Left colon (tissue), 2 donors: ENCODE results near the gene CNDP1. TPM values are rescaled to one million over a fixed set of nuclear protein-coding genes. Genes with fewer than 3 reads are reported as not detected.
"Not testable (repeated sequence)": the region's sequence is repeated elsewhere in the genome, so short reads cannot be mapped to it uniquely, and the experiment has no call there.

Source experiments
- ATAC-seq: fragments of 200-7000 bp; cut with Tn5 transposase; one replicate; pipeline ENCODE4 v1.9.1; 2020; ENCODE audit warnings: mild to moderate bottlenecking, moderate library complexity
- DNase-seq, 2 donors: peaks; one replicate each; pipeline ENCODE4 v3.0.0-alpha.2; 2020
- intact Hi-C, 2 donors: fragments of 100-400 bp; cut with DNase I in 1 of 2; cut with micrococcal nuclease in 1 of 2; formaldehyde crosslinking; loops; one replicate each; pipeline versions ENCODE4 v1.11.2 to v1.14.0; 2022; cut with DNase I, micrococcal nuclease
- total RNA-seq, 2 donors: library from RNA; stranded (reverse); fragmentation: NEBNext Ultra II Directional; extraction: Animal tissue kit (Norgen Biotek cat#: 25700); gene quantifications; one replicate each; pipeline ENCODE4 v1.2.1, GENCODE V29; 2021
- donor health status: DM: no; HTN: no; CAD: no.
- donor health status: DM: yes; HTN: yes; CAD: no.

Gene CNDP1
- total RNA-seq, 2 donors from 2014 or later, result not detected

- ATAC-seq, result no peak
- no peak for DNase-seq
- intact Hi-C loops, result no loop called here
Measured at GRCh38 chr18:74562131-74562730, 27.9 kb downstream of the CNDP1 start.

DNA sequence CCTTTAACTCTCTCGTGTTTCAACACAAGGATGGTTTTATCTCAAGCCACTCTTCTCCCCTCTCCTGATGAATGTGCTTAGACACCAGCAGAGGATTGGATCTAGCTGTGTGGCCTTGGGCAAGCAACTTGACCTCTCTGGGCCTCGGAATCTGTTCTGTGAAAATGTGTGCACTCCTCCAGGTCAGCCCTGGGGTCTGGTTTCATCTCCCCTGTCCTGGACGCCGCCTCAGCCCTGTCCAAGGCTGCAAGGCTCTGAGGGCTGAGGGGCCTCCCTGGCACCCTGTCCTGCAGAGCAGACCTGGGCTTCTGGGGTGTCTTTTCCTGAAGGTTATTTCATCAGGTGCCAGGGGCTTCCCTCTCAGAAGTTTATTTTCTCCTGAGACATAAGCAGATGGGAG lies 28.5 kb downstream of the CNDP1 start:
- DNase-seq, result no peak
- ATAC-seq, result no peak
- intact Hi-C loops, result no loop called here

GRCh38 chr18:74563999-74564398 lies 29.7 kb downstream of the CNDP1 start:
- peak; percentile 51 for ATAC-seq
- intact Hi-C loops, result no loop called here
- DNase-seq, result no peak

GRCh38 chr18:74565164-74565563 lies 30.9 kb downstream of the CNDP1 start:
- intact Hi-C loops, DNase-seq: not testable (repeated sequence)
- ATAC-seq, result peak; percentile 47

- intact Hi-C loops, DNase-seq, ATAC-seq: not testable (repeated sequence)
Measured at GRCh38 chr18:74565993-74566392, 31.7 kb downstream of the CNDP1 start.

DNA sequence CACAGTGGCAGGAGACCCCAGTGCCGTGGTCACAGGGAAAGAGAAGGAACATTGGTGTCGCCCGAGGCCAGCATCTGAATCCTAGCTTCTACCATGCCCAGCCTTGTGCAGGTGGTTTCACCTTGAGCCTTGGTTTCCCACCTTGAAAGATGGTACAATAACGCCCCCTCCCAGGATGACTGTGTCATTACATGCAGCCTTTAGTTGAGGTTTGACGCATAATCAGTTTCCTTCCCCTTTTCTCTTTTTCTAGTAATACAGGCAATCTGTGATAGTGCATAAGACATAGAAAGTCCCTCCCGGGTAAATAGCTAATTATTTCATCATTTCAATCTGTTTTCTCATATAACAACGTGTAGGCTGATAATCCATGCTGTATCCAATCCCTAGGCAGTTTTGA lies 33.5 kb downstream of the CNDP1 start:
- DNase-seq, result no peak
- ATAC-seq, result no peak
- intact Hi-C loops, result no loop called here

- ATAC-seq (no peak), DNase-seq (no peak)
- intact Hi-C loops, result no loop called here
Measured at GRCh38 chr18:74569401-74569800, 35.1 kb downstream of the CNDP1 start.

- DNase-seq, result no peak
- ATAC-seq, result no peak
- intact Hi-C loops, result no loop called here
Measured at GRCh38 chr18:74570266-74570665, 36.0 kb downstream of the CNDP1 start.

DNA sequence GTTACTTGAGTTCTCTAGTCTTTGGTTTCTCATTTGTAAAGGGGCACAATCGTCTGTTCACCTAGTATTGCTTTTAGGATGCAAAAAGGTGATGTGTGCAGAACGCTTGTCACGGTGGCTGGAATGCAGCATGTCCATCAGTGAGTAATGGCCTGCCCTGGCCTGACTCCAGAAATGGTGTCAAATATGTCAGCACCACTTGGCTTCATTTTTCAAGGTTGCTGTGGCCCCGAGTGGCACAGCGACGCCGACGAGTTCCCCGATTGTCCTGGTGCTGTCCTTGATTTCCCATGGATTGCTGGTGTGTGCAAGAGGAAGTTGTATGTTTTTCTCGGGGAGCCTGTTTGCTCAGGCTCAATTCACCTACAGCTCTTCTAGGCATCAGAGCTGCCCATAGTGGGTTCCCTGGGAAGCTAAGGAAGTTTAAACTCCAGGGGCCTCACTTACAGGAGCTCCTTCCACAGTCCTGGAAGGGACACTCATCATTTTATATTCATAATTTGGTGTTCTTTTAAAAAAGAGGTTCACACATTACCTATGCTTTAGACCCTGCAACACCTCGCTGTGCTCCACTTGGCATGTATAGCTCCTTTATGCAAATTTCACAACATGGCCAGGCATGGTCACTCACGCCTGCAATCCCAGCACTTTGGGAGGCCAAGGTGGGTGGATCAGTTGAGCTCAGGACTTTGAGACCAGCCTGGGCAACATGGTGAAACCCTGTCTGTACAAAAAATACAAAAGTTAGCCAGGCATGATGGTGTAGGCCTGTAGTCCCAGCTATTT lies 37.8 kb downstream of the CNDP1 start:
- no peak for DNase-seq
- intact Hi-C loops, result no loop called here
- ATAC-seq, result no peak

- ATAC-seq (no peak), DNase-seq (no peak)
- intact Hi-C loops, result no loop called here
Measured at GRCh38 chr18:74573053-74573452, 38.8 kb downstream of the CNDP1 start.

- no peak for ATAC-seq
- no peak for DNase-seq
- intact Hi-C loops, result no loop called here
Measured at GRCh38 chr18:74574916-74575315, 40.6 kb downstream of the CNDP1 start.

DNA sequence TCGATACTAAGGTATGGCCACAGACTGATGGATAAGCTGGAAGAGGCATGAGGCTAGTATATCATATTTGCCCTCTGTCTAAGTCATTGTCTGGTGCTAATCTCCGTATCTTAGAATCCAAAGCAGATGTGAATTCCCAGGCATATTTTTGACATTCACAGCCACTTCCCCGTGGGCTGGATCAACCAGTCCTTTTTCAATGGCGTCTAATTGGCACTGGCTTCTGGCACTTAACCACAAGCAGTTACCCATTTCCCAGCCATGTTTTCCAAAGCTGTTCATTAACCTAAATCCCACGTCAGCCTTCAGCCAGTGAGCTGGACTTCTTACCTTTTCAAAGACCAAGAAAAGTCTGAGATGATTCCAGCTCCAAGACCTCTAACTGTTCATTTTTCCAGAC lies 42.7 kb downstream of the CNDP1 start:
- DNase-seq (no peak), ATAC-seq (no peak)
- intact Hi-C loops, result no loop called here

GRCh38 chr18:74579496-74580065 lies 45.3 kb downstream of the CNDP1 start:
- intact Hi-C loops, result no loop called here
- ATAC-seq, result no peak

DNA sequence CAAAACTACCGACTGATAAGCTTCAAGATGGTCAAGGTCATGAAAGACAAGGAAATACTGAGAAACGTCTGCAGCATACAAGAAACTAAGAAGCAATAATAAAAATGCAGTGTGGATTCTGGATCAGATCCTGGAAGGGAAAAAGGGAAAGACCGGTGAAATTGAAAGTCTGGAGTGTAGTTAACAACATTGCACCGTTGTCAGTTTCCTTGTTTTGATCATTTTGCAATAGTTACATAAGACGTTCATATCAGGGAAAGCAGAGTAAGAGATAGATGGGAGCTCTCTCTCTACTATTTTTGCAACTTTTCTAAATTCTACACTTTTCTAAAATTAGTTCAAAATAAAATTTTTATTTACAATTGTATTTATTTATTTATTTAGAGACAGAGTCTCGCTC lies 48.3 kb downstream of the CNDP1 start:
- intact Hi-C loops, result no loop called here
- ATAC-seq (no peak), DNase-seq (no peak)

More at GRCh38 chr18:74579496-74580065, 45.3 kb downstream of the CNDP1 start:
- no peak for DNase-seq

DNA sequence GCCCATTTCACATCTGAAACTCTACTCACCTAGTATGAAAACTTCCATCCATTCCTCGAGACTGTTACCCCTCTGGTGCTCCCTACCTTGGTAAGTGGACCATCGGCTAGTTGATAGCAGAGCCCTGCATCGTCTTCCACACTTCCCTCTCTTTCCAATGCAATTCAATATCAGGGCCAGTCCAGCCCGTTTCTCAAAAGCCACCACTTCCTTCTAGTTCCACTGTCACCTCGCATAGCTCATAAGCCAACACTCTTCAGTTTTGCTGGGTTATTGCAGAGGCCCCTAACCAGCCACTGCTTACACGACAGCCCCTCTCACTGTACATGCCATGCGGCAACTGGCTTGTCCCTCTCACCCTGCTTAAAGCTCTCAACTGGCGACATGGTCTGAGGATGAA lies 53.1 kb downstream of the CNDP1 start:
- DNase-seq, result no peak
- intact Hi-C loops, result no loop called here
- ATAC-seq, result no peak

DNA sequence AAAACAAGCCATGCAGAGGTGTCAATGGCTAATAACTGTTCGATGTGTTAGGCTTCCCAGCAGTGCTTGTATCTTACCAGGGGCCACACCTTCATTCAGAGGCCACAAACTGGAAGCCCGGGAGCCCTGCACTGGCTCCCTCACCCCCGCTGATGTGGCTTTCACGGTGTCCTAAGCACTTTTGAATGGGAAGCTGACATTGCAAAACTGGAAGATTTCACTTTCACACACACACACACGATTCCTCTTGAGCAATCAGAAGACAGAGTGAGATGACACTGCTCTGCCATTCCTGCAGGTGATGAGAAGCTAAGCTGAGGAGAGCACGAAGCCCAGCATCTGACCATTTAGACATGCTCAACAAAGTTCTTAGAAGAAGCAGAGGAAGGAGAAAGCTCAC lies 54.7 kb downstream of the CNDP1 start:
- no peak for DNase-seq
- intact Hi-C loops, result no loop called here
- ATAC-seq, result no peak

GRCh38 chr18:74589811-74590210 lies 55.5 kb downstream of the CNDP1 start:
- intact Hi-C loops, result no loop called here
- DNase-seq, result no peak
- ATAC-seq, result no peak

DNA sequence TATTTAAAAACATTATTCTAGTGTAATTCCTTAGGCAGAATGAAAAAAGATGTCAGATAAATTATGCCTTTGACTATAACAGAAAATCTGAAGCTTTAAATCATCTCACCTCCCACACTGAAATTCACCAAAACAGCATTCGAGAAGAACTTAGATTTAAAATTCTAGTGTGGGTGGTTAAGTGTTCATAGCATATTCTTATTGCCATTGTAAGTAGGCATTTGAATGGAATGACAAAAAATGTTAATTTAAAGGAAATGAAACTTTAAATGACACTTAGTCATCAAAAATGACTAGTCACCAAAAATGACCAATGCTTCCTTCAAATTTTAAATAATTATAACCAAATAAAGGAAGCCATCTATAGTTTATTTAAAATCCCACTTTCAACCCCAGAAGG lies 56.4 kb downstream of the CNDP1 start:
- ATAC-seq (no peak), DNase-seq (no peak)
- intact Hi-C loops, result no loop called here

- ATAC-seq, result no peak
- intact Hi-C loops, result no loop called here
- no peak for DNase-seq
Measured at GRCh38 chr18:74595431-74595830, 61.1 kb downstream of the CNDP1 start.

DNA sequence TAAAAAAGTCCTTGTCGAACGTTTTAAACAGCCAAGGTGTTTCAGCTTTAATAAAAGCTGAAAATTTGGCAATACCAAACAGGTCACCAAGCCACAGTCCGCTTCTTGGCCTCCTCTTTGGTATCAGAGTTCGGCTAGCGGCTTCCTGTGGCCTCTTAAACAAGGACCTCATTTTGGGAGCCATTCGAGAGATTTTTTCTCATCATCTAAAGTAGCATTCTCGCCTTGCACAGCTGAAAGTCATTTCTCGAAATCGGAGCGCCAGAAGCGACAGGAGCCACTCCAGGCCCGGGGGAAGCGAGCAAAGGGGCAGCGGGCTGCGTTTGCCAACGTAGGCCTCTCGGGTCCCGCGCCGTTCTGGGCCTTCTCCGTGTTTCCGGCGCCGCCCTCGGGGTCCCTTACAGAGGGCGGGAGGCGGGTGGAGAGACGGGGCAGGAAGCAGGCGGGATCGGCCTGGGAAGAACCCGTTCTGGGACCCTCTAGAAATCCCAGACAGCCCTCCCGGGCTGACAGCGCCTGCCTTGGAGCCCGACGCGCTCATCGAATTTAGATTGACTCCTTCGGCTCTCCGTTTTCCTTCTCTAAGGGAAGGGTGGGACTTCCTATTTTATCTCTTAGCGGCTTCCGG lies 62.8 kb downstream of the CNDP1 start:
- intact Hi-C loops, result no loop called here
- DNase-seq, result peak; percentile 71 to 84
- peak; percentile 55 for ATAC-seq
